Activated CD4-positive, alpha-beta T cell treated with anti-CD3 and anti-CD28 coated beads for 24 hours (primary cell): Measurements from ENCODE around the gene GLT6D1.
"Not testable (repeated sequence)": the region's sequence is repeated elsewhere in the genome, so short reads cannot be mapped to it uniquely, and the experiment has no call there.

Experiments
- DNase-seq, 2 donors: peaks; one replicate each; pipeline ENCODE4 v3.0.0-alpha.2; 2020; ENCODE audit warnings: low read depth in 2 of 2

GLT6D1 gene

DNA sequence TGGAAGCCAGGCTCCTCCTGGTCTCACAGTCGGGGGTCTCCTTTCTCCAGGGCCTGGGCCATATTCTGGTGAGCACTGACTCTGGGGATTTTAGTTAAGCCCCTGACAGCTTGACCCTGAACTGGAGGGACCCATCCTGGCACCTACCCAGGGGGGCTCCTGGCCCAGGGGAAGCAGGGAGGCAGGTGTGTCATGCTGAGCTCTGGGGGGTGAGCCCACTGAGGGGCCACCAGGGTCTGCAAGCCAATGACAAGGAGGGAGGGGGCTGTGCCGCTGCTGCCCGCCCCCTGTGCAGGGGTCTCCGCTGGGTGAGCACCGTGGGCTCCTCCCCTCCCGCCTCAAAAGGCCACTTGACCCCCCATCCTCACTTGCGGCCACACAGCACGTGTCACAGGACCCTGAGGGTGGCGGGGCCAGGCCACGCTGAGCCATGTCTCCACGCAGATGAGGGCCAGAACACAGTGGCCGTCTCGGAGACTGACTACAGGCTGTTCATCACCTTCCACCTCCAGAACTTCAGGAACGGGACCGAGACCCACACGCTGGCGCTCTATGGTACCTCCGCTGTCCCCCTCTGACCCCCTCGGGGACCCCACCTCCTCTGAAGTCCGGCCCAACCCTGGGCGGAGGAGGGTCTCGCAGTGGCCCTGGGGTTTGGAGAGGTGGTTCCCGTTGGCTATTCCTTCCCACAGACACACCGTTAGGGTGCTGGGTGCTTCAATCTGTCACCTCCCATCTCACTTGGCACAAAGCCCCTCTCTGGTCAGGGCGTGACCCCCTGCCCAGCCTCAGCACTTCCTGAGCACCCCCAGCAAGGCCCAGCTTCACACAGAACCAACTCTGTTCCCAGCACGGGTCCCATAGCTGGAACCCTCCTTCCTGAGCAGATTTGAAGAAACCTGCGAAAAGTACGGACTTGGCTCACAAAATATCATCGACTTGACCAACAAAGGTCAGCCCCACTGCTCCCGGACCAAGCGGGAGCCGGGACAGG, 25.8 kb upstream of the GLT6D1 start:
- no peak for DNase-seq

DNA sequence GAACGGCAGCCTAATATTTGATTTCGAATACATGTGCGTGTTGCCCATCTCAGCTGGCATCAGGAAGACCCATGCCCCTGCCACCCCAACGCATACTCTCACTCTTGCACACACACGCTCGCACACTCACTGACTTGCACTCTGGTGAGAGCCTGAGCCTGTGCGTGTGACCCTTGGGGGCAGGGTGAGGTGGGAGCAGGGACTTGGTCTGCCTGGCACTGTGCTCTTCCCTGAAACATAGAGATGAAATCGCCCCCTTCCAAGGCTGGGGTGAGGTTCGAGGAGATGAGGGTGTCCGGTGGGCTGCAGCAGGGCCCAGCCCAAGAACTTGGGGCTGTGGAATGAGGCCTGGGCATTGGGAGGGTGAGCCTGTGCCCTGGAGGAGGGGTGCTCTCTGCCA, 24.9 kb upstream of the GLT6D1 start:
- no peak for DNase-seq

GRCh38 chr9:135663857-135664256, 24.5 kb upstream of the GLT6D1 start:
- DNase-seq: no peak

DNA sequence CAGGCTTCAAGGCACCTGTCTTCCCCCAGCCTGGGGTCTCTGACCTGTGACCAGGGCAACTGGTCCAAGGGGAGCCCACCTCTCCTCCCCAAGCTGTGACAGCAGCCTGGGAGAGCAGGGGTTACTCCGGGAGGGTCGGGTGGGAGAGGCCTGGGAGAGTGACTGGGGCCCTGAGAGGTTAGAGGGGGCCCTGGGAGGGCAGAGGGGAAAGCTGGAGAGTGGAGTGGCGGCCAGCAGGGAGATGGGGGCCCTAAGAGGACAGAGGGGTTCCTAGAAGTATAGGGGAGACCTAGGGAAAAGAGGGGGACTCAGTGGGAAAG, 24.1 kb upstream of the GLT6D1 start:
- DNase-seq: no peak

GRCh38 chr9:135662758-135663450, 23.6 kb upstream of the GLT6D1 start, which contains the start of gene LCN9:
Gene LCN9 (plus strand): TSS chr9:135663309. CDS start chr9:135663322, 13 bp downstream.
- DNase-seq: no peak

DNA sequence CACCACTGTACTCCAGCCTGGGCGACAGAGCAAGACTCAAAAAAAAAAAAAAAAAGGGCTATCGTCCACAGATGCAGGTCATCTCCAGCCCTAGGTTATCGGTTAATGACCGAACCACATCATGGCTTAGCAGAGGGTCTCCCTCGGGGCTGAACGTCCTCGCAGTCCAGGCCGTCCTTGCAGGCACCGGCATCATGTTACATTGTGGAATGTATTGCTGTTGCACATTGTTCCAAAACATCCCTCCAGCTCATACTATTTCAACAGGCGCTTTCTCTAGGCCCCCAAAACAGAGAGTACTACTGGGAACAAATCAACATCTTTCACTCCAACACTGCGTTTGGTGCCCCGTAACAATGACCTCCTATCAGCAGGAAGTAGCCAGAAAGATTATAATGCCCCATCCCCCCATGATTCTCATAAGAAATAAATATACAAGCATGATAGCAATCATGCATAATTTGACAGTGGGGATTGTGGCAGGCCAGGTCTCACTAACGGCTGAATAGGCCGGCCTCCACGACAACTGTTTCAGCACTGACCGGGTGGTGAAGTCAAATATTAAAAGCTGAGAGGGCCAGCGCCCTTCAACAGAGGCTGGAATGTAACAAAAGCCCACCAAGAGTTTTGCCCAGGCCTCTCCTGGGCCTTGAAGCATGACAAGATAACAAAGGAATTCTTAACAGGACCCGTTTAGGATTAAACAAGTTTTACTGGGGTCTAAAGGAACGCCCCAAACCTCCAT, 22.6 kb upstream of the GLT6D1 start:
- DNase-seq: no peak

DNA sequence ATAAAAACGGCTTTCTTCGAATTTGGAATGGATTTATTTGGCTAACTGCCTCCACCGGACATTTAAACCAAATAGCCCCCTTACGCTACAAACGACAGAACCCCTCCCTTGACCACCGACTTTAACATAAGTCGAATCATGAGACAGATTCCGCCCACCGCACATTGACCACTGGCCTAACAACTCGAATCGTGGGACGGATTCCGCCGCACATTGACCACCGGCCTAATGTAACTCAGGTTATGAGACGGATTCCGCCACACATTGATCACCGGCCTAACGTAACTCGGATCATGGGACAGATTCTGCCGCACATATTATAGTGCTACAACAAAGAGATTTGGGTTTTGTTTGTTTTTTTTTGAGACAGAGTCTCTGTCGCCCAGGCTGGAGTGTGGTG, 21.1 kb upstream of the GLT6D1 start:
- DNase-seq: no peak

DNA sequence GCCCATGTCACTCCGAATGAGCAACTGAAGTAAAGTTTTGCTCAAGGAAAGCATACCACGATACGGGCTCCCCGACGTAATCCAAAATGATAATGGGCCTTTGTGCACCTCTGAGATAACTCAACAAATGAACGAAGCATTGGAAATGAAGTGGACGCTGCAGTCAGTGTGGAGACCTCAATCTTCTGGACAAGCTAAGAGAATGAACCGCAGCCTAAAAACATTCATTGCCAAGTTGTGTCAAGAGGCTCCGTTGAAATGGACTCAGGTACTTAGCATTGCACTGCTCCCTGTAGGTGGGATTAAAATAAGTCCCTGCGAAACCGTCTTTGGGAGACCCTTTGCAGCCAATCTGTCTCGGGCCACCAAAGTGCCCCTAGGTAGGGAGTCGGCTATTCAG, 19.9 kb upstream of the GLT6D1 start:
- no peak for DNase-seq

- DNase-seq: no peak
Observed at GRCh38 chr9:135657416-135657815, 18.1 kb upstream of the GLT6D1 start.

- DNase-seq: no peak
Observed at GRCh38 chr9:135655317-135655716, 16.0 kb upstream of the GLT6D1 start.

- no peak for DNase-seq
Observed at GRCh38 chr9:135650408-135650807, 11.1 kb upstream of the GLT6D1 start.

DNA sequence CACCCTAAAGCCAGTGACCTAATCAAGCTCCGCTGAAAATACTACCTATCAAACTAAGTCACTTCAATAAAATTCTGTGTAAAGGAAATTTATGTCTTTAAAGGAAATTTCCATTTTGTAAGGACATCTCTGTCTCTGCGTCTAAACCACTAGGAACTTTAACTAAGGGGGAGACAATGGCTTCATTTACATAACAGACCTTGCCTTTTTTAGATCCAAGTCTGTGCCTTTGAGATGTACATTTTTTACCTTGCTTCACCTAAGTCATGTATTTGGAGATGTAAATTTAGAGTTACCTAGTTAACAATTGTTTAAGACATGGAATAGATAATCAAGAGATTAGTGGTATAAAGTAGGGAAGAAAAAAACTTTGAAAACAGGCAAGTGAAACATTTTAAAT, 10.2 kb upstream of the GLT6D1 start:
- no peak for DNase-seq

GRCh38 chr9:135648494-135649410, 9.4 kb upstream of the GLT6D1 start:
- no peak for DNase-seq

GRCh38 chr9:135647884-135648283, 8.5 kb upstream of the GLT6D1 start:
- DNase-seq: no peak

GRCh38 chr9:135644631-135645218, 5.4 kb upstream of the GLT6D1 start:
- DNase-seq: no peak

DNA sequence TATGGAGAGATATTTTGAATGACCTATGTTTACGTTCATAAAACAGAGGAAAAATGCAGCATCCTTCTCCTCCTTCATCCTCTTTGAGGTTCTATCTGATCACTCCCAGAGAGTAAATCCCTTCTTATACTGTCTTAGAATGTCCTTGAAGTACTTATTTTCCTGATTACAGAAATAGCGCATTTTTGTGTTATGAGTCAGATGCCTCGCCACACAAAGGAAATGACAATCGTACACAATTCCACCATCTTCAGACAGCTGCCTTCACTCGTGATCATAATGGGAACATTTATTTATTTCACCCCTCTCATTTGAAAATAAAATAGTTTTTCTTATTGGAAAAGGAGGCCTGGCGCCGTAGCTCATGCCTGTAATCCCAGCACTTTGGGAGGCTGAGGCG, 2.4 kb upstream of the GLT6D1 start:
- DNase-seq: no peak

- no peak for DNase-seq
Observed at GRCh38 chr9:135641047-135641446, 1.7 kb upstream of the GLT6D1 start.

GRCh38 chr9:135636930-135637530, 2.3 kb downstream of the GLT6D1 start:
- not testable (repeated sequence) for DNase-seq

GRCh38 chr9:135632841-135633240, 6.5 kb downstream of the GLT6D1 start:
- DNase-seq: no peak

DNA sequence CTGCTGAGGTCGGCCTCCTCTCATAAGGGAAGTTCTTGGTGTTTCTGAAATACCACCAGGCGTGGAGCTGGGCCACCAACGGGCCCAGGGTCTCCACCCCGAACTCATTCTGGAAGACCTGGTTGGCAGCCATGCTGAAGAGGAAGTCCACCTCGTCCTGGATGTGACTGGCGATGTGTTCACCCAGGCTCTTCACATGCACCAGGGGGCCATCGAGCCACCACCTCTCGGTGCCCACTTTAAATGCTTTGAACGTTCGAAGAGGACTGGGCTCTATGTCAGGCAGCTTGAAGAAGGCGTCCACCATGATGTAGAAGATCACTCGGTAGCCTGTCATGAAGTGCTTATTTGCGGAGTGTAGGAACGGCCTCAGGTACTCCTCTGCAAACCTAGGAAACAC, 15.1 kb downstream of the GLT6D1 start:
- no peak for DNase-seq
